Adrenal gland (tissue), 5 donors: ENCODE data around the gene RDX.

Experiments used
- CTCF ChIP-seq, 6 experiments: fragments of 450-650 bp in 4 of 6; fragments of 200-600 bp in 2 of 6; sonication (generic) in 1 of 6; IDR thresholded peaks; 1 replicate in 5 of 6; 2 replicates in 1 of 6; pipeline versions ENCODE4 v1.5.1 to v1.8.0; 2016 to 2021; ENCODE audit warnings: antibody characterized with exemption in 6 of 6, mild to moderate bottlenecking in 2 of 6, moderate library complexity in 1 of 6
- POLR2A ChIP-seq, 2 donors: fragments of 450-650 bp; IDR thresholded peaks; one replicate each; pipeline ENCODE4 v1.6.1; 2017; ENCODE audit warnings: antibody characterized with exemption in 2 of 2, mild to moderate bottlenecking in 2 of 2, moderate library complexity in 1 of 2
- donor health status: DM: no; HTN: no; CAD: no.

GRCh38 chr11:110299006-110299785 lies 2.8 kb upstream of the RDX start:
- TF ChIP-seq POLR2A (IDR thresholded peaks at IDR 0.05) (no peak), CTCF (IDR thresholded peaks at IDR 0.05) (no peak)
